BE2C (cell line): Measurements from ENCODE around the gene TTLL13.

ENCODE experiments used
- DNase-seq: peaks from one replicate; pipeline ENCODE4 v3.0.0-alpha.2; 2020
- H3K27me3 ChIP-seq: fragments of 250-450 bp; sonication (Bioruptor Pico); 2 replicates; pipeline ENCODE4 v1.5.1; 2020; ENCODE audit warnings: mild to moderate bottlenecking
- H3K36me3 ChIP-seq: fragments of 250-450 bp; sonication (Bioruptor Pico); 2 replicates; pipeline ENCODE4 v1.5.1; 2020; ENCODE audit warnings: mild to moderate bottlenecking
- H3K4me1 ChIP-seq: fragments of 250-450 bp; sonication (Bioruptor Pico); 2 replicates; pipeline ENCODE4 v1.5.1; 2020
- H3K4me3 ChIP-seq: 2 replicates; pipeline ENCODE4 v1.5.1; 2011; ENCODE audit warnings: low read depth, low read length
- H3K9me3 ChIP-seq: fragments of 250-450 bp; sonication (Bioruptor Pico); 2 replicates; pipeline ENCODE4 v1.5.1; 2020
- TF ChIP-seq, protein P1 (sequence below): IDR thresholded peaks from 2 replicates; pipeline ENCODE4 v1.5.1; 2012; ENCODE audit warnings: mild to moderate bottlenecking, low read depth, low read length

TTLL13 gene

DNA sequence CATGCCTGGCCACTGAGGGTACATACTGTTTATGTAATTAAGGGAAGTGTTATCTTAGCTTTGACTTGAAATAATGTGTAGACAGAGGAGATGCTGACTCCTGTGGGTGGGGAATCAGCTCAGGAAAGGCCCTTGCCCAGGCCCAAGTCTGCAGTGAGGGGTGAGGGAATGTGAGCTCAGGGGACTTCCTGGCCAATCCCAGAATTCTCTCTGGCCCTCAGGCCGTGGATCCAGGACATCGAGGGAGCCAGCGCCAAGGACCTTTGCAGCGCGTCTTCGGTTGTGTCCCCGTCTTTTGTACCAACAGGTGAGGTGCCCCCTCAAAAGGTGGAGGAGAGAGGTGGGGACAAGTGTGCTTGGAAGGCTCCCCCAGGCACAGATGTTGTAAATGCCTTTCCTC lies 22.0 kb upstream of the TTLL13 start:
- H3K36me3 ChIP-seq, result peaks cover 32% of the 10 kb centered on the region
- TF ChIP-seq, protein P1, sequence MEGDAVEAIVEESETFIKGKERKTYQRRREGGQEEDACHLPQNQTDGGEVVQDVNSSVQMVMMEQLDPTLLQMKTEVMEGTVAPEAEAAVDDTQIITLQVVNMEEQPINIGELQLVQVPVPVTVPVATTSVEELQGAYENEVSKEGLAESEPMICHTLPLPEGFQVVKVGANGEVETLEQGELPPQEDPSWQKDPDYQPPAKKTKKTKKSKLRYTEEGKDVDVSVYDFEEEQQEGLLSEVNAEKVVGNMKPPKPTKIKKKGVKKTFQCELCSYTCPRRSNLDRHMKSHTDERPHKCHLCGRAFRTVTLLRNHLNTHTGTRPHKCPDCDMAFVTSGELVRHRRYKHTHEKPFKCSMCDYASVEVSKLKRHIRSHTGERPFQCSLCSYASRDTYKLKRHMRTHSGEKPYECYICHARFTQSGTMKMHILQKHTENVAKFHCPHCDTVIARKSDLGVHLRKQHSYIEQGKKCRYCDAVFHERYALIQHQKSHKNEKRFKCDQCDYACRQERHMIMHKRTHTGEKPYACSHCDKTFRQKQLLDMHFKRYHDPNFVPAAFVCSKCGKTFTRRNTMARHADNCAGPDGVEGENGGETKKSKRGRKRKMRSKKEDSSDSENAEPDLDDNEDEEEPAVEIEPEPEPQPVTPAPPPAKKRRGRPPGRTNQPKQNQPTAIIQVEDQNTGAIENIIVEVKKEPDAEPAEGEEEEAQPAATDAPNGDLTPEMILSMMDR, result no peak
- H3K4me3 ChIP-seq, result no peak overlapping the region
- no peaks in the 10 kb centered on the region for H3K4me1 ChIP-seq
- no peak for DNase-seq
- H3K9me3 ChIP-seq, result no peaks in the 10 kb centered on the region
- no peaks in the 10 kb centered on the region for H3K27me3 ChIP-seq

DNA sequence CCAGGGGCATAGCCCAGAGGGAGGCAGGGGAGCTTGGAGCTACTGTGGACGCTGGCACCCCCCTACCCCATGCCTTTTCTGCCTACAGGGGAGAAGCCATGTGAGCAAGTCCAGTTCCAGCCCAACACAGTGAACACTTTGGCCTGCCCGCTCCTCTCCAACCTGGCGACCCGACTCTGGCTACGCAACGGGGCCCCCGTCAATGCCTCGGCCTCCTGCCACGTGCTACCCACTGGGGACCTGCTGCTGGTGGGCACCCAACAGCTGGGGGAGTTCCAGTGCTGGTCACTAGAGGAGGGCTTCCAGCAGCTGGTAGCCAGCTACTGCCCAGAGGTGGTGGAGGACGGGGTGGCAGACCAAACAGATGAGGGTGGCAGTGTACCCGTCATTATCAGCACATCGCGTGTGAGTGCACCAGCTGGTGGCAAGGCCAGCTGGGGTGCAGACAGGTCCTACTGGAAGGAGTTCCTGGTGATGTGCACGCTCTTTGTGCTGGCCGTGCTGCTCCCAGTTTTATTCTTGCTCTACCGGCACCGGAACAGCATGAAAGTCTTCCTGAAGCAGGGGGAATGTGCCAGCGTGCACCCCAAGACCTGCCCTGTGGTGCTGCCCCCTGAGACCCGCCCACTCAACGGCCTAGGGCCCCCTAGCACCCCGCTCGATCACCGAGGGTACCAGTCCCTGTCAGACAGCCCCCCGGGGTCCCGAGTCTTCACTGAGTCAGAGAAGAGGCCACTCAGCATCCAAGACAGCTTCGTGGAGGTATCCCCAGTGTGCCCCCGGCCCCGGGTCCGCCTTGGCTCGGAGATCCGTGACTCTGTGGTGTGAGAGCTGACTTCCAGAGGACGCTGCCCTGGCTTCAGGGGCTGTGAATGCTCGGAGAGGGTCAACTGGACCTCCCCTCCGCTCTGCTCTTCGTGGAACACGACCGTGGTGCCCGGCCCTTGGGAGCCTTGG lies 21.3 kb upstream of the TTLL13 start:
- peaks cover 32% of the 10 kb centered on the region for H3K36me3 ChIP-seq

DNA sequence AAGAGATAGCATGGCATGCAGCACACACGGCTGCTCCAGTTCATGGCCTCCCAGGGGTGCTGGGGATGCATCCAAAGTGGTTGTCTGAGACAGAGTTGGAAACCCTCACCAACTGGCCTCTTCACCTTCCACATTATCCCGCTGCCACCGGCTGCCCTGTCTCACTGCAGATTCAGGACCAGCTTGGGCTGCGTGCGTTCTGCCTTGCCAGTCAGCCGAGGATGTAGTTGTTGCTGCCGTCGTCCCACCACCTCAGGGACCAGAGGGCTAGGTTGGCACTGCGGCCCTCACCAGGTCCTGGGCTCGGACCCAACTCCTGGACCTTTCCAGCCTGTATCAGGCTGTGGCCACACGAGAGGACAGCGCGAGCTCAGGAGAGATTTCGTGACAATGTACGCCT lies 20.4 kb upstream of the TTLL13 start:
- Histone ChIP-seq H3K9me3 (no peaks in the 10 kb centered on the region), H3K4me1 (no peaks in the 10 kb centered on the region), H3K27me3 (no peaks in the 10 kb centered on the region), H3K4me3 (no peak overlapping the region), H3K36me3 (peaks cover 32% of the 10 kb centered on the region)
- TF ChIP-seq, protein P1, result no peak
- no peak for DNase-seq

More for the DNA sequence above, 21.3 kb upstream of the TTLL13 start:
- no peaks in the 10 kb centered on the region for H3K9me3 ChIP-seq
- DNase-seq, result no peak
- TF ChIP-seq, protein P1, result no peak
- no peaks in the 10 kb centered on the region for H3K4me1 ChIP-seq
- no peaks in the 10 kb centered on the region for H3K27me3 ChIP-seq
- H3K4me3 ChIP-seq, result no peak overlapping the region

DNA sequence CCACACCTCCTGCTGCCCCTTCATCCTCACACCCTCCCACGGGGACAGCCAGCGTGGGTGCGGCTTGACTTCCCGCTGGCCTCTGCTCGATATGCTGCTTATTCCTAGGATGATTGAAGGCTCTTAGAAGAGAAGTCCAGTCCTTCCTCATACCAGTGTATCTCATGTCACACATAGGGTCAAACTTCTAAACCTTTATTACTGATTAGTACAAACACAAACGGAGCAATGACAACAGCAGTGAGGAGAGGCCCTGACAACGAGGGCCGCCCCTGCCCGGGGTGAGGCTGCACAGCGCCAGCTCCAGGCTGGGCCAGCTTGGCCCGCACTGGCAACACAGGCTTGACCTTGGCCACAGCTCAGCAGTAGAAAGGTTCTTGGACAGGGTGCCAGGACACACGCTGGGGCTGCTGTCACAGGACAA lies 19.3 kb upstream of the TTLL13 start:
- no peaks in the 10 kb centered on the region; the same call in 1 of the 2 replicates for H3K4me1 ChIP-seq
- TF ChIP-seq, protein P1, result no peak
- no peaks in the 10 kb centered on the region for H3K27me3 ChIP-seq
- no peaks in the 10 kb centered on the region for H3K9me3 ChIP-seq
- H3K36me3 ChIP-seq, result peaks cover 29% of the 10 kb centered on the region
- H3K4me3 ChIP-seq, result no peak overlapping the region
- DNase-seq, result no peak

DNA sequence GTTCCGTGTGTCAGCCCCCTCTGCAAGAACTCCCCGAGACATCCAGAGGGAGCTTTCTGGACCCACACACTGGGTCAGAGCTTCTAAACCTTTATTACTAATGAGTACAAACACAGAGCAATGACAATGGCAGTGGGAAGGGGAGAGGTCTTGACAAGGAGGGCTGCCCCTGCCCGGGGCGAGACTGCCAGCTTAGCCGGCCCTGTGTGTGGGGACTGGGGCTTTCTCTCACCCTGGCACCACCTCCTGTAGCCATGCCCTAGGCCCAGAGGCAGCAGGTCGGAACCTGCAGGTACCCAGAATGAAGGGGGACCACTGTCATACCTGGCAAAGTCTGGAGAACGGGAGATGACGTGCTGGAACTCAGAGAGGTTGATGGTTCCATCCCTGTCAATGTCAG lies 18.7 kb upstream of the TTLL13 start:
- H3K36me3 ChIP-seq, result peaks cover 27% of the 10 kb centered on the region
- no peak for DNase-seq
- no peaks in the 10 kb centered on the region; the same call in 1 of the 2 replicates for H3K4me1 ChIP-seq
- H3K4me3 ChIP-seq, result no peak overlapping the region
- TF ChIP-seq, protein P1, result no peak
- H3K27me3 ChIP-seq, result no peaks in the 10 kb centered on the region
- no peaks in the 10 kb centered on the region for H3K9me3 ChIP-seq
